ENCODE results near the gene AJM1. TPM values are rescaled to one million over a fixed set of nuclear protein-coding genes. Genes with fewer than 3 reads are reported as not detected.

AJM1 gene
- total RNA-seq, 1 donor from 2014 or later: 0.80 TPM

- H3K36me3 Mint-ChIP-seq (ENCODE audit: low read depth, unreplicated experiment): peaks cover 3% of the 10 kb centered on the region
- TF ChIP-seq CTCF (IDR thresholded peaks at IDR 0.05; ENCODE audit: unreplicated experiment): no peak
- no peak within 1 kb of the TSS for H3K27ac Mint-ChIP-seq (ENCODE audit: unreplicated experiment)
- peaks cover 8% of the 10 kb centered on the region for H3K27me3 Mint-ChIP-seq (ENCODE audit: unreplicated experiment)
- H3K4me3 Mint-ChIP-seq (ENCODE audit: unreplicated experiment): peak within 1 kb of the TSS; percentile 90
- peak; percentile 97 for DNase-seq (ENCODE audit: low spot score)
- peaks cover 6% of the 10 kb centered on the region for H3K4me1 Mint-ChIP-seq (ENCODE audit: unreplicated experiment)
- H3K9me3 Mint-ChIP-seq (ENCODE audit: unreplicated experiment): no peaks in the 10 kb centered on the region
Observed at GRCh38 chr9:136885950-136886578, 43.8 kb downstream of the AJM1 start, which contains the start of gene TRAF2. TRAF2 (plus strand) TSS chr9:136886516; CDS start chr9:136898741, 12,225 bp downstream.

- Mint-ChIP-seq H3K27ac (ENCODE audit: unreplicated experiment) (no peak overlapping the region), H3K36me3 (ENCODE audit: low read depth, unreplicated experiment) (peaks cover 3% of the 10 kb centered on the region), H3K4me1 (ENCODE audit: unreplicated experiment) (peaks cover 6% of the 10 kb centered on the region), H3K9me3 (ENCODE audit: unreplicated experiment) (no peaks in the 10 kb centered on the region), H3K4me3 (ENCODE audit: unreplicated experiment) (peak overlapping the region; percentile 90), H3K27me3 (ENCODE audit: unreplicated experiment) (peaks cover 8% of the 10 kb centered on the region)
- no peak for TF ChIP-seq CTCF (IDR thresholded peaks at IDR 0.05; ENCODE audit: unreplicated experiment)
- peak; percentile 59 for DNase-seq (ENCODE audit: low spot score)
Observed at GRCh38 chr9:136886610-136887597, 44.6 kb downstream of the AJM1 start.

- TF ChIP-seq CTCF (IDR thresholded peaks at IDR 0.05; ENCODE audit: unreplicated experiment): no peak
- Mint-ChIP-seq H3K9me3 (ENCODE audit: unreplicated experiment) (no peaks in the 10 kb centered on the region), H3K36me3 (ENCODE audit: low read depth, unreplicated experiment) (peaks cover 3% of the 10 kb centered on the region), H3K4me3 (ENCODE audit: unreplicated experiment) (no peak overlapping the region), H3K27me3 (ENCODE audit: unreplicated experiment) (peaks cover 8% of the 10 kb centered on the region), H3K4me1 (ENCODE audit: unreplicated experiment) (peaks cover 6% of the 10 kb centered on the region), H3K27ac (ENCODE audit: unreplicated experiment) (no peak overlapping the region)
- no peak for DNase-seq (ENCODE audit: low spot score)
Observed at GRCh38 chr9:136888454-136888853, 46.2 kb downstream of the AJM1 start.

- H3K4me1 Mint-ChIP-seq (ENCODE audit: unreplicated experiment): peaks cover 6% of the 10 kb centered on the region
- no peak for DNase-seq (ENCODE audit: low spot score)
- peaks cover 8% of the 10 kb centered on the region for H3K27me3 Mint-ChIP-seq (ENCODE audit: unreplicated experiment)
- H3K36me3 Mint-ChIP-seq (ENCODE audit: low read depth, unreplicated experiment): peaks cover 10% of the 10 kb centered on the region
- no peak overlapping the region for H3K4me3 Mint-ChIP-seq (ENCODE audit: unreplicated experiment)
- H3K27ac Mint-ChIP-seq (ENCODE audit: unreplicated experiment): no peak overlapping the region
- TF ChIP-seq CTCF (IDR thresholded peaks at IDR 0.05; ENCODE audit: unreplicated experiment): no peak
- H3K9me3 Mint-ChIP-seq (ENCODE audit: unreplicated experiment): no peaks in the 10 kb centered on the region
Observed at GRCh38 chr9:136889858-136890257, 47.6 kb downstream of the AJM1 start.

Measured in endothelial cell (in vitro differentiated cells).